Measurements from ENCODE around the gene BICRAL.

Gene BICRAL

DNA sequence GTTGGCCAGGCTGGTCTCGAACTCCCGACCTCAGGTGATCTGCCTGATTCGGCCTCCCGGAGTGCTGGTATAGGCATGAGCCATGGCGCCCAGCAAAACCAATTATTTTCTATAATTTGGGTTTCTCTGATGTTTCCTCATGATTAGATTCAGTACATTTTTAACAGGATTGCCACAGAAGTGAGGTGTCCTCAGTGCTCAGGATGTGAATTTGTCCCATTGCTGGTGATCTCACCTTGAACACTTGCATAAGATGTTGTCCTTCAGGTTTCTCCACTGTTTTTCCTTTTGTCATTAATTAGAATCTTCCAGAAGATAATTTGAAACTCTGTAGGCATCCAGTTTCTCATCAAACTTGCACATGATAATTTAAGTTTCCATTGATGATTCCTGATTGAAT is 52.2 kb downstream of the BICRAL start:
- TF ChIP-seq, protein P1, sequence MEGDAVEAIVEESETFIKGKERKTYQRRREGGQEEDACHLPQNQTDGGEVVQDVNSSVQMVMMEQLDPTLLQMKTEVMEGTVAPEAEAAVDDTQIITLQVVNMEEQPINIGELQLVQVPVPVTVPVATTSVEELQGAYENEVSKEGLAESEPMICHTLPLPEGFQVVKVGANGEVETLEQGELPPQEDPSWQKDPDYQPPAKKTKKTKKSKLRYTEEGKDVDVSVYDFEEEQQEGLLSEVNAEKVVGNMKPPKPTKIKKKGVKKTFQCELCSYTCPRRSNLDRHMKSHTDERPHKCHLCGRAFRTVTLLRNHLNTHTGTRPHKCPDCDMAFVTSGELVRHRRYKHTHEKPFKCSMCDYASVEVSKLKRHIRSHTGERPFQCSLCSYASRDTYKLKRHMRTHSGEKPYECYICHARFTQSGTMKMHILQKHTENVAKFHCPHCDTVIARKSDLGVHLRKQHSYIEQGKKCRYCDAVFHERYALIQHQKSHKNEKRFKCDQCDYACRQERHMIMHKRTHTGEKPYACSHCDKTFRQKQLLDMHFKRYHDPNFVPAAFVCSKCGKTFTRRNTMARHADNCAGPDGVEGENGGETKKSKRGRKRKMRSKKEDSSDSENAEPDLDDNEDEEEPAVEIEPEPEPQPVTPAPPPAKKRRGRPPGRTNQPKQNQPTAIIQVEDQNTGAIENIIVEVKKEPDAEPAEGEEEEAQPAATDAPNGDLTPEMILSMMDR (IDR thresholded peaks at IDR 0.05; ENCODE audit: extremely low read depth, missing control alignments) = no peak
- no peak for DNase-seq (ENCODE audit: low spot score)

DNA sequence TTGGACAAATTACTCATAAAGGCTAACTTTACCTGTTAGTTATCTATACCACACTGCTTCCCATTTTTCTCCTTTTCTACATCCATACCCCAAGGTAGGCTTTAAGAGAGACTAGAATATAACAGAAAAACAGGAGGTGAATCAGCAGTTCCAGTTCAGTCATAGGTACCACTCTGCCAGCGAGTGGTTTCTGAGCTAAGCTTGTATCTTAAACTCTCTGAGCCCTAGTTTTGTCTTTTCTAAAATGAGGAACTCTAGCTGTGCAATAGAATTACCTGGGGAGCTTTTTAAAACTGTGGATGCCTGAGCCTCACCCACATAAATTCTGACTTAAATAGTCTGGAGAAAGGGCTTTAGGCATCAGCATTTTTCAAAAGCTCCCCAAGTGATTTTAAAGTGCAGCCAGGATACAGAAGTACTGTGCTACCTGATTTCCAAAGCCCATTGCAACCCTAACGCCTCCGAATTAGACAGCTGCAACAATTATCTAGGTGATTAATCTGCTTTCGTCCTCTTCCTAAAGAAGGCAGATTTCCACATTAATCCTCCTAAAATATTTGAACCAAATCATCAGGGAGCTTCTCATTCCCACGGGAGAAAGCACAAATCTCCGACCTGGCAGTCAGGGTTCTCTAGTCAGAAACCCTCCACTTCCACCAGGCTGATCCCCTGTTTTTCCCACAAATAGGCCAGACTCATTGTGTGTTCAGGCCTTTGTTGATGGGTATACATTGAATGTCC is 60.2 kb downstream of the BICRAL start:
- TF ChIP-seq, protein P1 (IDR thresholded peaks at IDR 0.05; ENCODE audit: extremely low read depth, missing control alignments) = no peak
- DNase-seq (ENCODE audit: low spot score) = no peak

DNA sequence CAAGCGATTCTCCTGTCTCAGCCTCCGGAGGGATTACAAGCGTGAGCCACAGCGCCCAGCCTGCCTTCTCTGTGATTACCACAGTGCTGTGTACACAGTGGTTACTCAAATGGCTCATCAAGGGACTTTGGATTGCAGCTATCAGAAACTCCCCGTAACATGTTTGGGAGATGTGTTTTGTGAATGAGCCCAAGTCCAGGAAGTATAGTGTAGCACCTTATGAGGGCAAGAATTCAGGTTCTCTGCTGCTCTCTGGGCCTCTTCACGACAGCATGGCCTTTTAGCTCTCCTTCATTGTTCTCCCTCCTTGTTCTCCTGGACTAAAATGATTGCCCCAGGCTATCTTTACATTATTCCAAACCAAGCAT is 63.5 kb downstream of the BICRAL start:
- no peak for DNase-seq (ENCODE audit: low spot score)
- TF ChIP-seq, protein P1 (IDR thresholded peaks at IDR 0.05; ENCODE audit: extremely low read depth, missing control alignments) = no peak

DNA sequence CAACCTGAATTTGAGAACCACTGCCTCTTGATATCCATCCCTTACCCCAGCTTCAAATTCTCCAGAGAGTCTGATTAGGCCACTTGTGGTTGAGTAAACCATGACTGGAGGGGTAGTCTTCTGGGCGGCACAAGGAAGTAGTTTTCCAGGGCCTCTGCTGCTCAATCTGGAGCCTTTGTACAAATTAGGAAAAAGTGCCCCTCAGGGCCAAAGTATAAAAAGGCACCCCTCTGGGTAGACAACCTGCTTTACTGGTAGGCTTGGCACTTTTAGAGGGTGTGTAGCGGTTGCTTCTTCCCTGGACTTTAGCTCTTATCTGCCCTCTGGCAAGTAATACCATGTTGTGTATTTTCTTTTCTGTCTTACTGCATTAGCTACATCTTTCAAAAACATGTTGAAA is 64.7 kb downstream of the BICRAL start:
- no peak for DNase-seq (ENCODE audit: low spot score)
- TF ChIP-seq, protein P1 (IDR thresholded peaks at IDR 0.05; ENCODE audit: extremely low read depth, missing control alignments) = no peak

DNA sequence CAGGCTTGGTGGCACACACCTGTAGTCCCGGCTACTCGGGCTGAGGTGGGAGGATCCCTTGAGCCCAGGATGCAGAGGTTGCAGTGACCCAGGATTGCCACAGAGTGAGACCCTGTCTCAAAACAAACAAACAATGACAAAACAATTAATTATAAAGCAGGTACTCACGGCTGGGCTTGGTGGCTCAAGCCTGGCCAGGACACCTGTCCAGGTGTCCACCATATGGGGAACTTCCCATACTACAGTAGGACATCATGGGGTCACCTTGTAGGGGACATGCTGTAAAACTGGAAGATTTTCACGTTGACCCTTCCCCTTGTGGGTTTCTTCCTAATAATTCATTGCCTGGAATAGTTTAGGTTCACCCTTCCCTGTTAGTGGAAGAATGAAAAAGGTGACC is 66.8 kb downstream of the BICRAL start:
- no peak for DNase-seq (ENCODE audit: low spot score)
- TF ChIP-seq, protein P1 (IDR thresholded peaks at IDR 0.05; ENCODE audit: extremely low read depth, missing control alignments) = no peak

DNA sequence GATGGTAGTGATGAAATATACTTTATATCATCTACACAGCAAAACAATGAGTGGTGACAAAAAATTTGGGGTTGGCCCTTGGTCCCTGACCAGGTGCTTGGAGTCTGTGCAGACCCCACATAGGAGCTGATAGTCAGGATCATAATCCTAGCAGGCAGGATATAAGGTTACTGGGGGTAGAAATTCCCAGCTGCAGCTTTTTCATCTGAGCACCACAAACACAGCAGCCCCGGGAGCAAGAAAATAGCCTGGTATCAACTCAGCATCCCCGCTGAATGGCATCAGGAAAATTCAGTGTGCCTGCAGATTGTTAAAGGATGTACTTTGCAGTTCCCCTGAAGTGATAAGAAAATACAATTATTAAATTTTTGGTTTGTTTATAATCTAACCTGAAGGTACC is 69.7 kb downstream of the BICRAL start:
- TF ChIP-seq, protein P1 (IDR thresholded peaks at IDR 0.05; ENCODE audit: extremely low read depth, missing control alignments) = no peak

DNA sequence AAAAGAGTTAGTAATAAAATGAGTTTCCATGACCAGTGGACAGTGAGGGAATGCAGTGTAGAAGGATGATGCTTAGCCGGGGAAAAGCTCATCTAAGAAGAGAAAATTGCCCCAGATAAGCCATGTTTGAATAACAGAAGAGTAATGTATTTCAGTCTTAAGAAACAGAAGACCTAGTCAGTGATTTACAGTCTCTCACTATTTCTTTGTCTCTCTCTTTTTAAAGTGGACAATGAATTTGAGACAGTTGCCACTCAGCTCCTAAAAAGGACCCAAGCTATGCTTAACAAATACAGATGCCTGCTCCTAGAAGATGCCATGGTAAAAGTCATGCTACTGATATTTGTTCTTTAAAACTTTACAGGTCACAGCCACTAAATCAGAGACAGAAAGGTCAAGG is 78.2 kb downstream of the BICRAL start:
- TF ChIP-seq, protein P1 (IDR thresholded peaks at IDR 0.05; ENCODE audit: extremely low read depth, missing control alignments) = no peak
- no peak for DNase-seq (ENCODE audit: low spot score)

More for the DNA sequence above, 69.7 kb downstream of the BICRAL start:
- DNase-seq (ENCODE audit: low spot score) = no peak
